ENCODE results near the gene ACER3.
"Not testable (repeated sequence)": the region's sequence is repeated elsewhere in the genome, so short reads cannot be mapped to it uniquely, and the experiment has no call there.

ACER3 gene

DNA sequence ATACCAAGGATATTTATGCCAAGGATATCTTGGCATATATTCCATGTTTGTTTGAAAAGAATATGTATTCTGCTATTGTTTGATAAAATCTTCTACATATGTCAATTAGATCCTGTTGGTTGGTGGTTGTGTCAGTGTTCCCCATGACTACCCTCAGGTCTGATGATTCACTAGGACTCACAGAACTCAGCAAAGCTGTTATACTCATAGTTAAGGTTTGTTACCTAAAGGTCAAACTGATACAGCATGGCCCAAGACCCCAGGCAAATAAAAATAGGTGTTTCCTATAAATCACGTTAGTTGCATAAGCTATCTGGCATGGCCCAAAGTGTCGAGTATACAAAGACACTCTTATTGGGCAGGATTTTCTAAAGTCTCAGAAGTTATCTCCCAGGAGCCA lies 143.2 kb downstream of the ACER3 start:
- Histone ChIP-seq H3K4me3 (replicated peaks; ENCODE audit: insufficient read depth, low read length) (no peak overlapping the region), H3K27me3 (ENCODE audit: insufficient read depth, poor library complexity, severe bottlenecking) (no peaks in the 10 kb centered on the region), H3K27ac (replicated peaks) (no peak overlapping the region)
- no peak for DNase-seq (ENCODE audit: low read depth in 1 of 2, low spot score in 1 of 2)
- TF ChIP-seq, protein P1, sequence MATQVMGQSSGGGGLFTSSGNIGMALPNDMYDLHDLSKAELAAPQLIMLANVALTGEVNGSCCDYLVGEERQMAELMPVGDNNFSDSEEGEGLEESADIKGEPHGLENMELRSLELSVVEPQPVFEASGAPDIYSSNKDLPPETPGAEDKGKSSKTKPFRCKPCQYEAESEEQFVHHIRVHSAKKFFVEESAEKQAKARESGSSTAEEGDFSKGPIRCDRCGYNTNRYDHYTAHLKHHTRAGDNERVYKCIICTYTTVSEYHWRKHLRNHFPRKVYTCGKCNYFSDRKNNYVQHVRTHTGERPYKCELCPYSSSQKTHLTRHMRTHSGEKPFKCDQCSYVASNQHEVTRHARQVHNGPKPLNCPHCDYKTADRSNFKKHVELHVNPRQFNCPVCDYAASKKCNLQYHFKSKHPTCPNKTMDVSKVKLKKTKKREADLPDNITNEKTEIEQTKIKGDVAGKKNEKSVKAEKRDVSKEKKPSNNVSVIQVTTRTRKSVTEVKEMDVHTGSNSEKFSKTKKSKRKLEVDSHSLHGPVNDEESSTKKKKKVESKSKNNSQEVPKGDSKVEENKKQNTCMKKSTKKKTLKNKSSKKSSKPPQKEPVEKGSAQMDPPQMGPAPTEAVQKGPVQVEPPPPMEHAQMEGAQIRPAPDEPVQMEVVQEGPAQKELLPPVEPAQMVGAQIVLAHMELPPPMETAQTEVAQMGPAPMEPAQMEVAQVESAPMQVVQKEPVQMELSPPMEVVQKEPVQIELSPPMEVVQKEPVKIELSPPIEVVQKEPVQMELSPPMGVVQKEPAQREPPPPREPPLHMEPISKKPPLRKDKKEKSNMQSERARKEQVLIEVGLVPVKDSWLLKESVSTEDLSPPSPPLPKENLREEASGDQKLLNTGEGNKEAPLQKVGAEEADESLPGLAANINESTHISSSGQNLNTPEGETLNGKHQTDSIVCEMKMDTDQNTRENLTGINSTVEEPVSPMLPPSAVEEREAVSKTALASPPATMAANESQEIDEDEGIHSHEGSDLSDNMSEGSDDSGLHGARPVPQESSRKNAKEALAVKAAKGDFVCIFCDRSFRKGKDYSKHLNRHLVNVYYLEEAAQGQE (IDR thresholded peaks at IDR 0.05; ENCODE audit: insufficient replicate concordance, low read depth) = no peak
- no peak for TF ChIP-seq GABPA (IDR thresholded peaks at IDR 0.05; ENCODE audit: low read depth)

DNA sequence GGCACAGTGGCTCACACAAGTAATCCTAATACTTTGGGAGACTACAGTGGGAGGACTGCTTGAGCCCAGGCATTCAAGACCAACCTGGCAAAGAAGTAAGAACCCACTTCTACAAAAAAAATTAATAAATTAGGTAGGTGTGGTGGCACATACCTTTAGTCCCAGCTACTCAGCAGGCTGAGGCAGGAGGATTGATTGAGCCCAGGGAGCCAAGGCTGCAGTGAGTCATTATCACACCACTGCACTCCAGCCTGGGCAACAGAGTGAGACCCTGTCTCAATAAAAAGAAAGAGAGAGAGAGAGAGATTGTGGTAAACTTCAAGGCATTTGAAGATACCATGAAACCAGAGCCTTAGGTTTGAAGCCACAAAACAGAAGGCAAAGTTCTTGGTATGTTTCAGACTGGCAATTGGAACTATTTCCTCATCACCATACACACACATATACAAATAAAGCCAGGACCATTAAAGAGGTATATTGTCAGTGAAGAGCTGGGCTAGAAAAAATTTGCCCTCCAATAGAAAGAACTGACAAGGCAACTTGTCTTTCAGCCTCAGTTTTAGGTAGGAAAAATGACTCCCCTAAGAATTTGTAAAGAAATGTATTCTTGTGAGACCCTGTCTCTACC lies 148.9 kb downstream of the ACER3 start:
- no peak overlapping the region for H3K27ac ChIP-seq (replicated peaks)
- H3K4me3 ChIP-seq (replicated peaks; ENCODE audit: insufficient read depth, low read length) = no peak overlapping the region
- no peak for DNase-seq (ENCODE audit: low read depth in 1 of 2, low spot score in 1 of 2)
- TF ChIP-seq, protein P2, sequence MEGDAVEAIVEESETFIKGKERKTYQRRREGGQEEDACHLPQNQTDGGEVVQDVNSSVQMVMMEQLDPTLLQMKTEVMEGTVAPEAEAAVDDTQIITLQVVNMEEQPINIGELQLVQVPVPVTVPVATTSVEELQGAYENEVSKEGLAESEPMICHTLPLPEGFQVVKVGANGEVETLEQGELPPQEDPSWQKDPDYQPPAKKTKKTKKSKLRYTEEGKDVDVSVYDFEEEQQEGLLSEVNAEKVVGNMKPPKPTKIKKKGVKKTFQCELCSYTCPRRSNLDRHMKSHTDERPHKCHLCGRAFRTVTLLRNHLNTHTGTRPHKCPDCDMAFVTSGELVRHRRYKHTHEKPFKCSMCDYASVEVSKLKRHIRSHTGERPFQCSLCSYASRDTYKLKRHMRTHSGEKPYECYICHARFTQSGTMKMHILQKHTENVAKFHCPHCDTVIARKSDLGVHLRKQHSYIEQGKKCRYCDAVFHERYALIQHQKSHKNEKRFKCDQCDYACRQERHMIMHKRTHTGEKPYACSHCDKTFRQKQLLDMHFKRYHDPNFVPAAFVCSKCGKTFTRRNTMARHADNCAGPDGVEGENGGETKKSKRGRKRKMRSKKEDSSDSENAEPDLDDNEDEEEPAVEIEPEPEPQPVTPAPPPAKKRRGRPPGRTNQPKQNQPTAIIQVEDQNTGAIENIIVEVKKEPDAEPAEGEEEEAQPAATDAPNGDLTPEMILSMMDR (IDR thresholded peaks at IDR 0.05; ENCODE audit: insufficient read depth, low read length) = no peak
- TF ChIP-seq, protein P1 (IDR thresholded peaks at IDR 0.05; ENCODE audit: insufficient replicate concordance, low read depth) = no peak
- TF ChIP-seq GABPA (IDR thresholded peaks at IDR 0.05; ENCODE audit: low read depth) = no peak
- no peak for TF ChIP-seq POLR2AphosphoS5 (IDR thresholded peaks at IDR 0.05; ENCODE audit: low read depth)
- H3K27me3 ChIP-seq (ENCODE audit: insufficient read depth, poor library complexity, severe bottlenecking) = no peaks in the 10 kb centered on the region

DNA sequence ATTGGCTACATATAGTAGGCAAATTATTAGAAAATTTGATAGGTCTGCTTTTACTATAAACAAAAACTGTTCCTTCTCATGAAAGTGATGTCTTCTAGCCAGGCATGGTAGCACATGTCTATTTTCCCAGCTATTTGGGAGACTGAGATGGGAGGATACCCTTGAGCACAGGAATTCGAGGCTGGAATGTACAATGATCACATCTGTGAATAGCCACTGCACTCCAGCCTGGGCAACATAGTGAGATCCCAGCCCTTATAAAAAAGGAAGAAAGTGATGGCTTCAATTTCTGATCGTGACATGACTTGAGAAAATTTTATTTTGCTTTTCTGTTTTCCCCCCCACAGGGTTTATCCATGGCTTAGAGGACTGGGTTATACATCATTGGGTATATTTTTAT lies 154.0 kb downstream of the ACER3 start:
- no peak for DNase-seq (ENCODE audit: low read depth in 1 of 2, low spot score in 1 of 2)
- Histone ChIP-seq H3K27me3 (ENCODE audit: insufficient read depth, poor library complexity, severe bottlenecking) (no peaks in the 10 kb centered on the region), H3K27ac (replicated peaks) (no peak overlapping the region), H3K4me3 (replicated peaks; ENCODE audit: insufficient read depth, low read length) (no peak overlapping the region)
- TF ChIP-seq, protein P1 (IDR thresholded peaks at IDR 0.05; ENCODE audit: insufficient replicate concordance, low read depth) = no peak

DNA sequence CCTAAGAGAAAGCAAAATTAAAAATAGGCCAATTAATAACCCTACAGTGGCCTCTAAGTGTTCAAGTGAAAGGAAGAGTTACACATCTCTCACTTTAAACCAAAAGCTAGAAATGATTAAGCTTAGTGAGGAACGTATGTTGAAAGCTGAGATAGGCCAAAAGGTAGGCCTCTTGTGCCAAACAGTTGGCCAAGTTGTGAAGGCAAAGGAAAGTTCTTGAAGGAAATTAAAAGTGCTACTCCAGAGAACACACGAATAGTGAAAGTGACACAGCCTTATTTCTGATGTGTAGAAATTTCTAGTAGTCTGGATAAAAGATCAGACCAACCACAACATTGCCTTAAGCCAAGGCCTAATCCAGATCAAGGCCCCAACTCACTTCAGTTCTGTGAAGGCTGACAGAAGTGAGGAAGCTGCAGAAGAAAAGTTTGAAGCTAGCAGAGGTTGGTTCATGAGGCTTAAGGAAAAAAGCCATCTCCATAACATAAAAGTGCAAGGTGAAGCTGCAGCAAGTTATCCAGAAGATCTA lies 157.7 kb downstream of the ACER3 start:
- not testable (repeated sequence) for H3K4me3 ChIP-seq (replicated peaks; ENCODE audit: insufficient read depth, low read length); DNase-seq (ENCODE audit: low read depth in 1 of 2, low spot score in 1 of 2); H3K27me3 ChIP-seq (ENCODE audit: insufficient read depth, poor library complexity, severe bottlenecking); H3K27ac ChIP-seq (replicated peaks)

Data from HL-60 (cell line).